Fibroblast of the aortic adventitia (primary cell): ENCODE measurements around the gene BMF. TPM values are rescaled to one million over a fixed set of nuclear protein-coding genes. Genes with fewer than 3 reads are reported as not detected.
A peak's percentile ranks its signal among the peaks of the same experiment; 100 is the strongest.
"Not testable (repeated sequence)": the region's sequence is repeated elsewhere in the genome, so short reads cannot be mapped to it uniquely, and the experiment has no call there.

Source experiments
- DNase-seq: peaks from one replicate; pipeline ENCODE4 v3.0.0-alpha.2; 2010; ENCODE audit warnings: low read depth
- H3K4me3 ChIP-seq: 2 replicates; pipeline ENCODE4 v1.5.1; 2011; ENCODE audit warnings: low read depth, mild to moderate bottlenecking, control low read depth, low read length, moderate library complexity
- total RNA-seq: library from RNA; depleted of rRNA; stranded (reverse); fragments of >200 nt; gene quantifications from 2 replicates; pipeline ENCODE4 v1.2.3, GENCODE V29; 2012; ENCODE audit warnings: low replicate concordance
- TF ChIP-seq, protein P1 (sequence below): IDR thresholded peaks from 2 replicates; pipeline ENCODE4 v1.5.1; 2011; ENCODE audit warnings: mild to moderate bottlenecking, low read length, control low read depth, inconsistent platforms; ENCODE audit not compliant: insufficient read depth

The BMF gene, protein sequence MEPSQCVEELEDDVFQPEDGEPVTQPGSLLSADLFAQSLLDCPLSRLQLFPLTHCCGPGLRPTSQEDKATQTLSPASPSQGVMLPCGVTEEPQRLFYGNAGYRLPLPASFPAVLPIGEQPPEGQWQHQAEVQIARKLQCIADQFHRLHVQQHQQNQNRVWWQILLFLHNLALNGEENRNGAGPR
- 2.3 and 10.6 TPM in 2 replicates for total RNA-seq

DNA sequence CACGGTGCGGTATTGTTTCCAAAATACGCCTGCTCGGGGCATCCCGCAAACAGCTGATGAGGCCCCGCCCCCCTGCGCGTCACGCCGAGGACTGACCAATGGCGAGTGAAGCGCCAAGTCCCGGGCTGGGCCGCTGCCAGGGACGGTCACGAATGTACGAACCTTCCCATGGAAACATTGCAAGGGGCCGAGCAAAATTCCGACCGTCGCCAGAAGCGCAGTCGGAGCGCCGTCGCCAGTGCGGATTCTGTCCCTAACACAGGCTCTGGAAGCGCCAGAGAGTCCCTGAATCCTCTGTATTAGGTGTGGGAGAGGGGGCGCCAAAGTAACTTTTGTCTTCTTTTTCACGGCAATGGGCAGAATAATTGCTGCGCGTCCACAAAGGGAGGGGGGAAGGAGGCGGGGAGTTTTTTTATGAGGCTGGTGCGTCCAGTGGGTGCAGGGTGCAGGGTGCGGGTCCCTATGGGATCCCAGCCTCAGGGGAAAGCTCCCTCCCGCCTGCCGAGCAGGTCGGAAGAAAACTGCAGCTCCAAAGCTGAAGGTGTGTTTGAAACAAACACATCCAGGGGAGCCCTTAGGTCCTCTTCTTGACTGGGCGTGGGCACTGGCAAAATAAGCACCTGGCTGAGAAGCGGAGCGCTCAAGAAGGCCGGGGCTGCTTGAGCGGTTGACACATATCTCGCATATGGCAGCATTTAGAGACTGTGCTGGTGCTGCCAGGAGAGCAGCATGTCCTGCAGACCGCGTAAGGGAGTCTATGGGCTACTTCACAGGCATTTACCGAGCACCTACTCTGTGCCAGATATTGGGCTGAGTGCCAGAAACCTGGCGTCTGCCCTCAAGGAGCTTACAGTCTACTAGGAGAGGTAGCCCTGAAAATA lies at the start of gene BMF:
Gene BMF, minus strand, starts transcription at position 25 of the 881 bp plus-strand sequence. CDS start 2,793 bp downstream, outside the sequence.
- peak; percentile 99 for DNase-seq
- peak within 1 kb of the TSS; percentile 90 for H3K4me3 ChIP-seq
- TF ChIP-seq, protein P1, sequence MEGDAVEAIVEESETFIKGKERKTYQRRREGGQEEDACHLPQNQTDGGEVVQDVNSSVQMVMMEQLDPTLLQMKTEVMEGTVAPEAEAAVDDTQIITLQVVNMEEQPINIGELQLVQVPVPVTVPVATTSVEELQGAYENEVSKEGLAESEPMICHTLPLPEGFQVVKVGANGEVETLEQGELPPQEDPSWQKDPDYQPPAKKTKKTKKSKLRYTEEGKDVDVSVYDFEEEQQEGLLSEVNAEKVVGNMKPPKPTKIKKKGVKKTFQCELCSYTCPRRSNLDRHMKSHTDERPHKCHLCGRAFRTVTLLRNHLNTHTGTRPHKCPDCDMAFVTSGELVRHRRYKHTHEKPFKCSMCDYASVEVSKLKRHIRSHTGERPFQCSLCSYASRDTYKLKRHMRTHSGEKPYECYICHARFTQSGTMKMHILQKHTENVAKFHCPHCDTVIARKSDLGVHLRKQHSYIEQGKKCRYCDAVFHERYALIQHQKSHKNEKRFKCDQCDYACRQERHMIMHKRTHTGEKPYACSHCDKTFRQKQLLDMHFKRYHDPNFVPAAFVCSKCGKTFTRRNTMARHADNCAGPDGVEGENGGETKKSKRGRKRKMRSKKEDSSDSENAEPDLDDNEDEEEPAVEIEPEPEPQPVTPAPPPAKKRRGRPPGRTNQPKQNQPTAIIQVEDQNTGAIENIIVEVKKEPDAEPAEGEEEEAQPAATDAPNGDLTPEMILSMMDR: peak; percentile 39

DNA sequence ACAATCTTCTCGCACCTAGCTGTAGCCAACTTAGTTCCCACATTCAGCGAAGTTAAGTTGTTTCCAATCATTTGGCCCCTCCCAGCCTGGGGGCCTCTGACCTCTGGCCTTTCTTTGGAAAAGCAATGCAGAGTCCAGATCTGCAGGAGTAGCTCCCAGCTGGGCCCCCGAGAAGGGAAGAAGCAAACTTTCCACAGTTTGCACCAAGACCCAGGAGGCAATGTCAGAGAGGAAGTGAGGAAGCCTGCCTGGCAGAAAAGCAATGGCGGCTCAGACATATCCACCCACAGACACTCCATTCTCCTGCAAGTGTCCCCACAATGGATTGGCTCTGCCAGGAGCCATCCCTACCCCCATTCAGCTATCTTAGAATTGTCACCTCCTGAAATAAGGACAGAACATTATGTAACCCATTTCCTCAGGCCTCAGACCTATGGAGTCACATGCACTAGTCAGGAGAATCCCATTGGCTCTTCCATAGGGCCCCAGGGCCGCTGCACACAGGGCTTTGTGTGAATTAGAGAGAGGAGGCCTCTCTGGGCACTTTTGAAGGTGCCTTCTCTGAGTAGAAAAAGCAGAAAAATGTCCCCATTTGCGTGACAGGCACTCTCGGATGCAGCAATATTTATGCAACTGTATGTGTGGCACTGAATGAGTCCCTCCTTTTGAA lies 49.2 kb upstream of the BMF start:
- no peak for DNase-seq

DNA sequence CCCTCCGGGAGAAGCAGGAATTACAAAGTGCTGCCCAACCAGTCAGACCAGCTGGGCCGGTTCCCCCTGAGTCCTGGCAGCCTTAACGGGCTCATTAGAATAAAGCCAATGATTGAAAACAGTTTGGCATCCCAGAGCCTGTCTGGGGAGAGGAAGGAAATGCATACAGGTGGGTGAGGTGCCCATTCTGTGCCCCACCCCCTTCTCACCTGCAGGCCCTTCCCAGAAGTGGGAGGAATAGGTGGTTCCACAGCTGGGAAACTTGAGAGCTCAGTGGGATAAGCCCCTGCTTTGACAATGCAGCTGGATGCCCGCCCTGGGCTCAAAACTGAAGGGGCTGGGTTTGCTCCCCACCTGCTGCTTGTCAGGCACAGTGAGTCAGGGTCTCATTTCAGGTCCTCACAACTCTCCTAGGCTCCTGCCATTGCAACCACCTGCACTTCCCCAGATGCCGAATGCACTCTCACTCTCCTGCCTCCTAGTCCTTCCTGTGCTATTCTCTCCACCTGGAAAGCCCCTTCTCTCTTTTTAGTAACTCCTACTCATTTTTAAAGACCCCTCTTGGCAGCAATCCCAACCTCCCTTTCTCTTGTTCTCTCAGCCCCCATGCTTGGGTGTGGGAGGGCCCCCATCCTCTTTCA lies 46.7 kb upstream of the BMF start:
- H3K4me3 ChIP-seq: no peak overlapping the region
- no peak for DNase-seq
- TF ChIP-seq, protein P1: no peak

More for the DNA sequence above, 49.2 kb upstream of the BMF start:
- H3K4me3 ChIP-seq: no peak overlapping the region
- TF ChIP-seq, protein P1: no peak

DNA sequence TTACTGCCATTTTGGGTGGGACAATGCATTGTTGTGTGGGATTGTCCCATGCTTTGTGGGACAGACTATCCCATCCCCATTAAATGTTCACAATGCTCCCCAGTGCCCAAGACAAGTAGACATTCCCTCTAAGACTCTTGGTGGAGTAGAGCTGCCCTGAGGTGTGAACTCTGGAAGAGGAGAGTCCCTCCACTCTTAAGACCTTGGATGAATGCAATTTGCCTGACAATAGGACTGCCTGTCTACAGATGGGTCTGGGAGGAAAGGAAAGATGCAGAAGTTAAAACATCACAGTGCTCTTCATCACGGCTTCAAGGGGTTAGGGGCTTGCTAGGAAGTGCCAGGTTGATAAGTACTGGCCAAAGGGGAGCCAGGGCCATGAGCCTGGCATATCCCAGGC lies 46.1 kb upstream of the BMF start:
- DNase-seq, H3K4me3 ChIP-seq: not testable (repeated sequence)

DNA sequence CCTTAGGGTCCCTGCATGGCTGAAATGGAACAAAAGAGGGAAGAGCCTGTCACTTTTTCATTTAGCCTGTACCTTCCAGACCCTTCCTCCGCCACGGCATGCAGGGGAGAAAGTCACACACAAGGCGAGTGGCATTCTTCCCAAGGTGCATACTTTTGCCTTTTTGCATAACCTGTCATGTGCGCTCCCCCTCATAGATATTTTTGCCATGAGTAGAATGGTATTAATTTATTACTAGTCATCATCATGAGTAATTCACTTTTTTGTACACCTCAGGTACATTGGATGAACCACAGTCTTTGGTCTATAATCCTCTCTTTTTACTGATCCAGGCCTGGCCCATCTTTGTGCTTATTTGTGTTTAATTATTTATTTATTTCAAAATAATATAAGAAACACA lies 43.3 kb upstream of the BMF start:
- no peak overlapping the region for H3K4me3 ChIP-seq
- TF ChIP-seq, protein P1: no peak
- no peak for DNase-seq

DNA sequence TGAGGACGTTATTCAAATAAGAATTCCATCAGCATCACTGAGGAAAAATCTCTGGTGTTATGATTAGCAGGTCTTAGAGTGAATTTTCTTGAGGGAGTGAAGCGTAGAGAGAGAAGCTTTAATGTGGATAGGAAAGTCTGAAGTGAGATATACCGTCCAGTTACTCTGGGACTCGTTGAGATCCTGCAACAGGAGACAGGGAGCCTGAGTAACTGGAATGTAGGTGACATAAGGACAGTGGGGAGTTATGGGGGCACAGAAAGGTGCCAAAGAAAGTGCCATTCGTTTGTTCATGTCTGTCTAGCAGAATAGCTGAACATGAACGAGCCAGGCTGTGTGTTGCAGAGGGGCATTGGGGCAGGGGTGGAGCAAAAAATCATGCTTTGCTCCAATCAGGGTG lies 42.8 kb upstream of the BMF start:
- TF ChIP-seq, protein P1: no peak
- no peak for DNase-seq
- no peak overlapping the region for H3K4me3 ChIP-seq
